ENCODE measurements around the gene KRT2.

The KRT2 gene

DNA sequence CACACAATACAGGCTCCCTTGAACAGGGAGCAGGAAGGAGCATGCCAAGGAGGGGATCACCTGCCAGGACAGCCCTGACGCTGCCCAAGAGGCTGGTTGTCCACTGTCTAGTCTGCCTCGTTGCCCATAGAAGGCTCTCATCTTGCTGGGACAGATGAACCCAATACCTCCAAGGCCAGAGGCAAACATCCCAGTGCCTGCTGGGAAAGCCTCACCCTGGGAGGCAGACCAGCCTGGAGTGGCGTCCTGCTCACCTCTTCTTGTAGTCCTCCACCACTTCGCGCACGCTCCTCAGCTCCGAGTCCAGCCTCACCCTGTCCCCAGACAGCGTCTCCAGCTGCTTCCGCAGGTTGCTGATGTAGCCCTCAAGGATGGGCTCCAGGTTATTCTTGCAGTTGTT is 36.1 kb downstream of the KRT2 start:
- Histone ChIP-seq H3K27ac (ENCODE audit: low read depth, low read length) (no peak overlapping the region), H3K4me1 (ENCODE audit: control insufficient read depth, insufficient read depth, low read length) (no peaks in the 10 kb centered on the region; the same call in 1 of the 2 replicates), H3K9ac (ENCODE audit: low read length) (no peak overlapping the region), H3K4me3 (ENCODE audit: low read depth, low read length) (no peak overlapping the region), H3K27me3 (ENCODE audit: control insufficient read depth, insufficient read depth, low read length) (peaks cover 26% of the 10 kb centered on the region), H3K9me3 (ENCODE audit: control insufficient read depth, insufficient read depth, low read depth, low read length) (no peaks in the 10 kb centered on the region), H3K36me3 (ENCODE audit: control insufficient read depth, insufficient read depth, low read length) (no peaks in the 10 kb centered on the region)

- peaks cover 30% of the 10 kb centered on the region for H3K27me3 ChIP-seq (ENCODE audit: control insufficient read depth, insufficient read depth, low read length)
- H3K4me1 ChIP-seq (ENCODE audit: control insufficient read depth, insufficient read depth, low read length) = no peaks in the 10 kb centered on the region; the same call in 1 of the 2 replicates
- H3K9me3 ChIP-seq (ENCODE audit: control insufficient read depth, insufficient read depth, low read depth, low read length) = no peaks in the 10 kb centered on the region
- no peaks in the 10 kb centered on the region for H3K36me3 ChIP-seq (ENCODE audit: control insufficient read depth, insufficient read depth, low read length)
- no peak overlapping the region for H3K4me3 ChIP-seq (ENCODE audit: low read depth, low read length)
- H3K27ac ChIP-seq (ENCODE audit: low read depth, low read length) = no peak overlapping the region
- no peak overlapping the region for H3K9ac ChIP-seq (ENCODE audit: low read length)
These were observed 36.7 kb downstream of the KRT2 start for GRCh38 chr12:52615208-52615868.

DNA sequence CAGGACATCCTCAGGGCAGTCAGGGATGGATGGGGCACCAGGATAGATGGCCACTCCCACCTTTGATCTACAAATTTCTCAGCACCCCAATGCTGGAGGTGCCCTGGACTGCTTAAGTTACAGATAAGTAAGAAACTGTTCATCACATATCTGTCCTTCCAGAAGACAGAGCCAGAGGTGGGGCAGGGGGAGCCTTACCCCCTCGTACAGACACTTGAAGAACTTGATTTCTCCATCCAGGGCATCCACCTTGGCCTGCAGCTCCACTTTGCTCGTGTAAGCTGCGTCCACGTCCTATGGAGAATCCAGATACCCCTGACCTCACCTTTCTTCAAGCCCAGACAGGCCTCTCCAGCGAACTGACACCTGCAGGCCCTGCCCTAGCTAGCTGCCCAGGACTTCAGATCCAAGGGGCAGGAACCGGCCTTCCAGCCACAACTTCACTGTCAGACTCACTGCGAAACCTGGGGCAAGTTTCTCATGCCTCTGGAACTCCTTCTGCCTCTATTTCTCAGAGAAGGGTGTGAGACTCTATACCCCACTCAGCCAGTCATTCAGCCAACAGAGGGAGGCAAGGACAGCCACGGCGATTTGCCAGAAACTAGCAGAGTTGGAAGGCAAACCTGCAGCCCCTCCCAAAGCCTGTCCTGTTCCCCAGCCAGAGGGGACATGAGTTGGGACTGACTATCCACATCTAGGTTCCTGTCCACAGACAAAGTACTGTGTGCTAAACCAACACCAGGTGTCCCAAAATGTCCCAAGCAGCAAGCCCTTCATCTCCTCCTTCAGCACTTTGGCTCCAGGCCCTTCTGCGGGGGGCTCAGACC is 37.4 kb downstream of the KRT2 start:
- Histone ChIP-seq H3K4me1 (ENCODE audit: control insufficient read depth, insufficient read depth, low read length) (no peaks in the 10 kb centered on the region; the same call in 1 of the 2 replicates), H3K9ac (ENCODE audit: low read length) (no peak overlapping the region), H3K4me3 (ENCODE audit: low read depth, low read length) (no peak overlapping the region), H3K27me3 (ENCODE audit: control insufficient read depth, insufficient read depth, low read length) (peaks cover 30% of the 10 kb centered on the region), H3K36me3 (ENCODE audit: control insufficient read depth, insufficient read depth, low read length) (no peaks in the 10 kb centered on the region), H3K9me3 (ENCODE audit: control insufficient read depth, insufficient read depth, low read depth, low read length) (no peaks in the 10 kb centered on the region), H3K27ac (ENCODE audit: low read depth, low read length) (no peak overlapping the region)

GRCh38 chr12:52613384-52614030 is 38.5 kb downstream of the KRT2 start:
- peaks cover 34% of the 10 kb centered on the region for H3K27me3 ChIP-seq (ENCODE audit: control insufficient read depth, insufficient read depth, low read length)

GRCh38 chr12:52612431-52613383 is 39.3 kb downstream of the KRT2 start:
- H3K27me3 ChIP-seq (ENCODE audit: control insufficient read depth, insufficient read depth, low read length) = peaks cover 34% of the 10 kb centered on the region
- H3K36me3 ChIP-seq (ENCODE audit: control insufficient read depth, insufficient read depth, low read length) = no peaks in the 10 kb centered on the region
- no peak overlapping the region for H3K4me3 ChIP-seq (ENCODE audit: low read depth, low read length)
- no peak overlapping the region for H3K27ac ChIP-seq (ENCODE audit: low read depth, low read length)
- H3K9me3 ChIP-seq (ENCODE audit: control insufficient read depth, insufficient read depth, low read depth, low read length) = no peaks in the 10 kb centered on the region
- no peak overlapping the region for H3K9ac ChIP-seq (ENCODE audit: low read length)
- no peaks in the 10 kb centered on the region; the same call in 1 of the 2 replicates for H3K4me1 ChIP-seq (ENCODE audit: control insufficient read depth, insufficient read depth, low read length)

More at GRCh38 chr12:52613384-52614030, 38.5 kb downstream of the KRT2 start:
- no peaks in the 10 kb centered on the region for H3K36me3 ChIP-seq (ENCODE audit: control insufficient read depth, insufficient read depth, low read length)
- no peak overlapping the region for H3K9ac ChIP-seq (ENCODE audit: low read length)
- H3K27ac ChIP-seq (ENCODE audit: low read depth, low read length) = no peak overlapping the region
- H3K4me3 ChIP-seq (ENCODE audit: low read depth, low read length) = no peak overlapping the region
- no peaks in the 10 kb centered on the region; the same call in 1 of the 2 replicates for H3K4me1 ChIP-seq (ENCODE audit: control insufficient read depth, insufficient read depth, low read length)
- H3K9me3 ChIP-seq (ENCODE audit: control insufficient read depth, insufficient read depth, low read depth, low read length) = no peaks in the 10 kb centered on the region

- Histone ChIP-seq H3K4me1 (ENCODE audit: control insufficient read depth, insufficient read depth, low read length) (no peaks in the 10 kb centered on the region; the same call in 1 of the 2 replicates), H3K27ac (ENCODE audit: low read depth, low read length) (no peak overlapping the region), H3K9me3 (ENCODE audit: control insufficient read depth, insufficient read depth, low read depth, low read length) (no peaks in the 10 kb centered on the region), H3K9ac (ENCODE audit: low read length) (no peak overlapping the region), H3K36me3 (ENCODE audit: control insufficient read depth, insufficient read depth, low read length) (no peaks in the 10 kb centered on the region), H3K4me3 (ENCODE audit: low read depth, low read length) (no peak overlapping the region), H3K27me3 (ENCODE audit: control insufficient read depth, insufficient read depth, low read length) (peaks cover 30% of the 10 kb centered on the region)
These were observed 40.9 kb downstream of the KRT2 start for GRCh38 chr12:52611080-52611468.

- no peaks in the 10 kb centered on the region; the same call in 1 of the 2 replicates for H3K4me1 ChIP-seq (ENCODE audit: control insufficient read depth, insufficient read depth, low read length)
- no peak overlapping the region for H3K4me3 ChIP-seq (ENCODE audit: low read depth, low read length)
- peaks cover 27% of the 10 kb centered on the region for H3K27me3 ChIP-seq (ENCODE audit: control insufficient read depth, insufficient read depth, low read length)
- no peak overlapping the region for H3K27ac ChIP-seq (ENCODE audit: low read depth, low read length)
- H3K36me3 ChIP-seq (ENCODE audit: control insufficient read depth, insufficient read depth, low read length) = no peaks in the 10 kb centered on the region
- no peak overlapping the region for H3K9ac ChIP-seq (ENCODE audit: low read length)
- no peaks in the 10 kb centered on the region for H3K9me3 ChIP-seq (ENCODE audit: control insufficient read depth, insufficient read depth, low read depth, low read length)
These were observed 43.0 kb downstream of the KRT2 start for GRCh38 chr12:52608826-52609630.

DNA sequence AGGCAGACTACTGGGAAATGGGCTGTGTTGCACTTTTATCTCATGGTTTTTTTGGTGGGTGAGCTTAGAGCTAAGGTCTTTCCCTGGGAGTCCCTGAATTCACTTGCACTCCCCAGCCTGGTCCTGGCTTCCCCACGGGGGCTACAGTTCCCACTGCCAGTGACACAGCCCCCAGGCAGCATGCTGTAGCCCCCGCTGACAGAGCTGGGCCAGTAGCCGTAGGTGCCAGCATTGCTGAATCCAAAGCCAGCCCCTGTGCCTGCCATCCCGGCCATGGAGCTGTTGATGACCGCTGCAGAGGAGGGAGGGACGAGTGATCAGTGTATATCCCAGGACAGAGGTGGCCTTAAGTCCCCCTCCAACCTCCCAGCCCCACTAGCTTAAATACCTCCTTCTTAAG is 43.9 kb downstream of the KRT2 start:
- H3K27ac ChIP-seq (ENCODE audit: low read depth, low read length) = no peak overlapping the region
- no peak overlapping the region for H3K4me3 ChIP-seq (ENCODE audit: low read depth, low read length)
- no peaks in the 10 kb centered on the region for H3K36me3 ChIP-seq (ENCODE audit: control insufficient read depth, insufficient read depth, low read length)
- H3K4me1 ChIP-seq (ENCODE audit: control insufficient read depth, insufficient read depth, low read length) = no peaks in the 10 kb centered on the region; the same call in 1 of the 2 replicates
- peaks cover 27% of the 10 kb centered on the region for H3K27me3 ChIP-seq (ENCODE audit: control insufficient read depth, insufficient read depth, low read length)
- H3K9ac ChIP-seq (ENCODE audit: low read length) = no peak overlapping the region
- H3K9me3 ChIP-seq (ENCODE audit: control insufficient read depth, insufficient read depth, low read depth, low read length) = no peaks in the 10 kb centered on the region

DNA sequence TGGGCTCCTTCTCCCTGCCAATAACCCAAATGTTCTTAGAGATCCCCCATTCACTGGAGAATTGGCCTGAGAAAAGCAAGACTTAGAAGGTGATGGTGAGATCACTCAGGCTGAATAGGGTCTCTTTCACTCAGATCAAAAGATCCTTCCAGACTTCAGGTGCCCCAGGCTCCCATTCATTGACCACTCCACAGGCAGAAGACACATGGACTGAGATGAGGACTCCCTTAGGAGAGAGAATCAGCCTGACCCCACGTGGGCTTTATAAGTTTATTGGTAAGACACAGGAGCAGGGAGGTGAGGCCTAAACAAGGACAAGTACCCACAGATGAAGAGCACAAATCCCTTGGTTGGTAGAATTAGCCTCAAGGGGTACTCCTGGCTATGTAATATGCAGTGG is 44.7 kb downstream of the KRT2 start:
- H3K9me3 ChIP-seq (ENCODE audit: control insufficient read depth, insufficient read depth, low read depth, low read length) = no peaks in the 10 kb centered on the region
- H3K4me1 ChIP-seq (ENCODE audit: control insufficient read depth, insufficient read depth, low read length) = no peaks in the 10 kb centered on the region
- H3K4me3 ChIP-seq (ENCODE audit: low read depth, low read length) = no peak overlapping the region
- no peak overlapping the region for H3K27ac ChIP-seq (ENCODE audit: low read depth, low read length)
- H3K27me3 ChIP-seq (ENCODE audit: control insufficient read depth, insufficient read depth, low read length) = peaks cover 21% of the 10 kb centered on the region
- H3K36me3 ChIP-seq (ENCODE audit: control insufficient read depth, insufficient read depth, low read length) = no peaks in the 10 kb centered on the region
- H3K9ac ChIP-seq (ENCODE audit: low read length) = no peak overlapping the region

Data from HUES6 (cell line).